Measurements from ENCODE around the gene METTL27.

DNA sequence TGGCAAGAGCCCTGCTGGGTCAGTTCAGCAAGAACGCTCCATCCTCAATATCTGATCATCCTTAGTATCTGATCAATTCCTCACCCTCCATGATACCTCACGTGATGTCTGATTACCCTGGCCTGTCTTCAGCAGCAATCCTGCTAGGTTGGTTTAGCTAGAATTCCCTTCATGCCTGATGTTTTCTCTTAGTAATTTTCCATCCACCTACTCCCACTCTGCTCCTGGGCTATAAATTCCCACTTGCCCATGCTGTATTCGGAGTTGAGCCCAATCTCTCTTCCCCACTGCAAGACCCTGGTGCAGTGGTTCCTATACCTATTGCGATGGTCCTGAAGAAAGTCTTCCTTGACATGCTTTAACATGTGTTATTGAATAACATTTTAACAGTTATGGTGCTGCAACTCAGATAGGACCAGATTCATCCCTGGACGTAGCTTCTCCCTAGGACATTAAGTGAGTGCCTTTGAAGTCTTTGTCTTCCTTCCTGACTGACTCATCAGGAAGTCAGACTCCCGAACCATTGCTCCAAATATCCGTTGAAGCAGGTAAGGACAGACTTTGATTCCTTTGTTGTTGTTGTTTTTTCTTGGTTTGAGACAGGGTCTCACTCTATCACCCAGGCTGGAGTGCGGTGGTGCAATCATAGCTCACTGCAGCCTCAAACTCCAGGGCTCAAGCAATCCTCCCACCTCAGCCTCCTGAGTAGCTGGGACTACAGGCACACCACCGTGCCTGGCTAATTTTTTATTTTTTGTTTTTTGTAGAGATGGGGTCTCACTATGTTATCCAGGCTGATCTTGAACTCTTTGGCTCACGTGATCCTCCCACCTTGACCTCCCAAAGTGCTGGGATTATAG is 42.8 kb downstream of the METTL27 start:
- no peak for TF ChIP-seq CTCF (IDR thresholded peaks at IDR 0.05)
- TF ChIP-seq POLR2A (IDR thresholded peaks at IDR 0.05): no peak

All from uterus (tissue), 2 donors.